ENCODE data around the gene FAM3D. TPM values are rescaled to one million over a fixed set of nuclear protein-coding genes. Genes with fewer than 3 reads are reported as not detected.

The FAM3D gene
- total and polyA plus RNA-seq, 4 donors: 0.09 TPM; not detected in 3

- no peaks in the 10 kb centered on the region for H3K9me3 ChIP-seq (ENCODE audit: control insufficient read depth in 4 of 4, low read length in 3 of 4)
Observed at GRCh38 chr3:58612830-58613229, 53.7 kb downstream of the FAM3D start.

GRCh38 chr3:58609990-58610389 is 56.6 kb downstream of the FAM3D start:
- Histone ChIP-seq H3K9ac (ENCODE audit: low read depth in 1 of 2, low read length in 2 of 2) (no peak overlapping the region), H3K27me3 (ENCODE audit: control insufficient read depth in 4 of 4, insufficient read depth in 4 of 4, low read length in 3 of 4) (no peaks in the 10 kb centered on the region), H3K9me3 (ENCODE audit: control insufficient read depth in 4 of 4, low read length in 3 of 4) (no peaks in the 10 kb centered on the region), H3K36me3 (ENCODE audit: control insufficient read depth in 4 of 4, insufficient read depth in 3 of 4, low read depth in 1 of 4, low read length in 3 of 4) (no peaks in the 10 kb centered on the region), H3K4me1 (ENCODE audit: control insufficient read depth in 4 of 4, insufficient read depth in 4 of 4, low read length in 3 of 4) (peaks cover 0 to 7% (median 0%) of the 10 kb centered on the region in 4 donors), H3K4me3 (ENCODE audit: low read depth in 1 of 3, low read length in 3 of 3) (no peak overlapping the region), H3K27ac (ENCODE audit: low read depth in 1 of 2, low read length in 2 of 2) (no peak overlapping the region)
- WGBS: 95% methylated on average over 7 of the region's 7 CpGs
- no peak for DNase-seq (ENCODE audit: low spot score)
- no peak for TF ChIP-seq TAF1 (conservative IDR thresholded peaks at IDR 0.05)
- TF ChIP-seq HNF4A (conservative IDR thresholded peaks at IDR 0.05): no peak
- no peak for TF ChIP-seq FOXA1 (IDR thresholded peaks at IDR 0.05)
- no peak for TF ChIP-seq JUND (IDR thresholded peaks at IDR 0.05)
- TF ChIP-seq SP1 (IDR thresholded peaks at IDR 0.05): no peak
- TF ChIP-seq ZBTB33 (IDR thresholded peaks at IDR 0.05): no peak
- TF ChIP-seq EGR1 (IDR thresholded peaks at IDR 0.05; ENCODE audit: low read depth in 2 of 2): no peak
- no peak for TF ChIP-seq CTCF (IDR thresholded peaks at IDR 0.05; ENCODE audit: low read depth, low read length, missing input control)
- TF ChIP-seq RXRA (IDR thresholded peaks at IDR 0.05): no peak

More at GRCh38 chr3:58612830-58613229, 53.7 kb downstream of the FAM3D start:
- DNase-seq (ENCODE audit: low spot score): no peak
- TF ChIP-seq GABPA (IDR thresholded peaks at IDR 0.05 in 1 of 2, conservative IDR thresholded peaks at IDR 0.05 in 1 of 2) (no peak), RAD21 (IDR thresholded peaks at IDR 0.05) (no peak), FOXA1 (IDR thresholded peaks at IDR 0.05) (no peak), FOXA2 (IDR thresholded peaks at IDR 0.05) (no peak), TAF1 (conservative IDR thresholded peaks at IDR 0.05) (no peak), SP1 (IDR thresholded peaks at IDR 0.05) (no peak), EGR1 (IDR thresholded peaks at IDR 0.05; ENCODE audit: low read depth in 2 of 2) (no peak), HNF4A (conservative IDR thresholded peaks at IDR 0.05) (no peak), NR2F2 (IDR thresholded peaks at IDR 0.05) (no peak), RXRA (IDR thresholded peaks at IDR 0.05) (no peak), REST (IDR thresholded peaks at IDR 0.05) (no peak), MAX (IDR thresholded peaks at IDR 0.05) (no peak), ZBTB33 (IDR thresholded peaks at IDR 0.05) (no peak)
- no peaks in the 10 kb centered on the region for H3K36me3 ChIP-seq (ENCODE audit: control insufficient read depth in 4 of 4, insufficient read depth in 3 of 4, low read depth in 1 of 4, low read length in 3 of 4)
- whole genome bisulfite sequencing: 93% methylated on average over 9 of the region's 9 CpGs
- H3K27ac ChIP-seq (ENCODE audit: low read depth in 1 of 2, low read length in 2 of 2): no peak overlapping the region
- H3K27me3 ChIP-seq (ENCODE audit: control insufficient read depth in 4 of 4, insufficient read depth in 4 of 4, low read length in 3 of 4): no peaks in the 10 kb centered on the region
- H3K4me1 ChIP-seq (ENCODE audit: control insufficient read depth in 4 of 4, insufficient read depth in 4 of 4, low read length in 3 of 4): peaks cover 0 to 7% (median 0%) of the 10 kb centered on the region in 4 donors
- H3K9ac ChIP-seq (ENCODE audit: low read depth in 1 of 2, low read length in 2 of 2): no peak overlapping the region
- H3K4me3 ChIP-seq (ENCODE audit: low read depth in 1 of 3, low read length in 3 of 3): no peak overlapping the region
